HG03064 (cell line): Measurements from ENCODE around the gene CYP27A1.

Source experiments
- ATAC-seq: cut with Tn5 transposase; IDR thresholded peaks from one replicate; pipeline ENCODE4 v1.9.1; 2021; ENCODE audit warnings: low read depth; ENCODE audit not compliant: unreplicated experiment

The CYP27A1 gene

GRCh38 chr2:218781691-218782527 lies at the start of gene CYP27A1:
Gene CYP27A1, plus strand, starts transcription at chr2:218782147. Its CDS starts 36 bp downstream, at chr2:218782183.
- no peak for ATAC-seq

GRCh38 chr2:218732761-218733158 lies 49.2 kb upstream of the CYP27A1 start:
- ATAC-seq: no peak

- no peak for ATAC-seq
Observed at GRCh38 chr2:218733171-218734021, 48.6 kb upstream of the CYP27A1 start.

DNA sequence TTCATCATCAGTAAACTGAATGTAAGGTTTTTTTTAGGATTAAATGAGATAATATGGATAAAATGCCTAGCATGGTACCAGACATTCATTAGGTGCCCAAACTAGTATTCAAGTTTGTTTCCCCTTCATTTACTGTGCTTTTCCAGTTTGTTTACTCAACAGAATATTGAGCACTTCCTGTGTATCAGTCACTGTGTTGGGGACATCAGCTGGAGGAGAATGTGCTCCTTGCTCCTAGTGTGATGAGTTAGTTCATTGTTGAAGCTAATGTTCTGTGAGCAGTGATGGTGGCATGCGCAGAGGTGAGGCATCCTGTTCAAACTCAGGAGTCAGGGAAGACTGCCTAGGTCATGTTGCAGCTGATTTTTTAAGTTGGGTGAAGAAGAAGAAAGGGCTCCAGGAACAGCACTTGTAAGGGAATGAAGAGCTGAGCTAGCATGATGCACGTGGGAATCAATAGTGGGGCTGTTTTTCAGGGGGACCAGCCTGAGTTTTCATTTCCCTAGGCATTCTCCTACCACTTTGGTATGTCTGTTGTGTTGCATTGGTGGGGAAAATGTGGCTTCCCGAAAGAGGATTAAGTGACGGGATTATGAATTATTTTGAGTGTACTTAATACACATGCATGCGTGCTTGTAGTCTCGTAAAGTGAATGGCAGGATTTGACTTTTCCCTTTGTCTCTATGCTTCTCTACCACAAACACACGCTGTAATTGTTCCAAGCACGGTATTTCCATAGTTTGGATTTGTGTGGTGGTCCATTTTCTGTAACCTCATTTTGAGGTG lies 47.6 kb upstream of the CYP27A1 start:
- ATAC-seq: no peak

DNA sequence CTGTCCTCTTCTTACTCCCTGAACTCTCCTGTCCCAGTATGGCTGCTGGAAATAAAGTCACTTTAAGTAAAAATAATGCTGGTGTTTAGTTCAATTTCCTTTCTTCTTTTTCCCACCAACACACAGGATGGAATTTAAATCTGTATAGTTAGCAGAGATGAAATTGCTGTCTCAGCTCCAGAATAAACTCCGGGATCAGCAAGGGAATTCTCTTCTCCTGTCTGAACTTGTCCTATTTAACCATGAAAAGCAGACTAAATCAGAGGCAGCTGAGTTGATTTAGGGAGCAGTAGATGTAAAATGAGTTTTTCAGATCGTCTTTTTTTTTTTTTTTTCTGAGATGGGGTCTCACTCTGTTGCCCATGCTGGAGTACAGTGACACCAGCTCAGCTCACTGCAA lies 45.4 kb upstream of the CYP27A1 start:
- no peak for ATAC-seq

DNA sequence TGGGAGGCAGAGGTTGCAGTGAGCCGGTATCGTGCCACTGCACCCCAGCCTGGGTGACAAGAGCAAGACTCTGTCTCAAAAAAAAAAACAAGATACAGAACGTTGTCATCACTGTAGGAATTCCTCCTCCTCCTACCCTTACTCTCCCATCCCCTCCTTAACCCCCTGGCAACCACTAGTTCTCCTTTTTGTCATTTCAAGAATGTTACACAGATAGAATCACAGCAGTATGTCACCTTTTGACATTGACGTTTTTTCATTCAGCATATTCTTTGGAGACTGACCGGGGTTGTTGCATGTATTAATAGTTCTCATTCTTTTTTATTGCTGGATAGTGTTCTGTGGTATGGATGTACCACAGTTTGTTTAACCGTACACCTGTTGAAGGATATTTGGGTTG lies 38.9 kb upstream of the CYP27A1 start:
- ATAC-seq: no peak

- ATAC-seq: no peak
Observed at GRCh38 chr2:218744615-218745014, 37.3 kb upstream of the CYP27A1 start.

DNA sequence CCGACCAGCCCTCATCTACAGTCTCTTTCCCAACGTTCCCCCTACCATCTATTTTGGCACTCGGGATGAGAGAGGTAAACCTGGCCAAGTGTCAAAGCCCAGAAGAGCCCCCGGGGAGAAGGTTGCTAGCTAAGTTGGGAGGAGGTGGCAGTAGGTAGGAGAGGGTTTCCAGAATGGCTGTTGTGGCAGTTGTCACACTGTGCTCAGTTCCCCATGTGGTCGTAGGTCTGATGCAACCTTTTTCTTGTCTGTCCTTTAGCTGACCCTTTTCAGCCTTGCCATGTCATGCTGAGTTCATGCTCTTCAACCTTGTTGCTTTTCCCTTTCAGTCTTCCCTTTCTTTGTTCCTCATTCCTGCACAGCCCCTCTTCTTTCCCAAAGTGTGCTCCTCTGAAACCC lies 36.8 kb upstream of the CYP27A1 start:
- no peak for ATAC-seq

- no peak for ATAC-seq
Observed at GRCh38 chr2:218745559-218746469, 36.1 kb upstream of the CYP27A1 start.

GRCh38 chr2:218746470-218746795 lies 35.5 kb upstream of the CYP27A1 start:
- no peak for ATAC-seq

- no peak for ATAC-seq
Observed at GRCh38 chr2:218746960-218747359, 35.0 kb upstream of the CYP27A1 start.

GRCh38 chr2:218748741-218749441 lies 33.1 kb upstream of the CYP27A1 start:
- ATAC-seq: no peak

- no peak for ATAC-seq
Observed at GRCh38 chr2:218754201-218754600, 27.7 kb upstream of the CYP27A1 start.

DNA sequence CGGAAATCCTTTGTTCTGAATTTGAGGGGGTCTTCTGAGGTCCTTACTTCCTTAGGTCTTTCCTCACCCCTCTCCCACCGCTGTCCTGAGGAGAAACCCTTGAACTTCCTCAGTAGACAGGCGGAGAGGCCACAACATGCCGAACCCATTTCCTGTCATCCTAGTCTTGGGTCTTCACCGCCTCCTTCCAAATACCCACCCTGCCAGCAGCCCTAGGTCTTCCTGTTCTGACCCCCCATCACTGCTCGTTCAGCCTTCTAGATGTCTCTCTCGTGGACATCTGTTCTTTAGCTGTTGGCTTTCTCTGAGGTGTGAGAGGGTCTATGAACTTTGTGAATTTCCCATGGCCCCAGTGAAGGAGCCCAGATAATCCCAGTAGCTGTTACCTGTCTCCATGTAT lies 27.2 kb upstream of the CYP27A1 start:
- no peak for ATAC-seq

GRCh38 chr2:218755198-218755566 lies 26.8 kb upstream of the CYP27A1 start:
- no peak for ATAC-seq

GRCh38 chr2:218755567-218756404 lies 26.2 kb upstream of the CYP27A1 start:
- no peak for ATAC-seq

- ATAC-seq: no peak
Observed at GRCh38 chr2:218756599-218757377, 25.2 kb upstream of the CYP27A1 start.

- no peak for ATAC-seq
Observed at GRCh38 chr2:218761795-218762194, 20.2 kb upstream of the CYP27A1 start.
